HepG2 (cell line): ENCODE measurements around the gene RNF222. TPM values are rescaled to one million over a fixed set of nuclear protein-coding genes. Genes with fewer than 3 reads are reported as not detected.

Source experiments
- ATAC-seq: fragments of 200-7000 bp; cut with Tn5 transposase; 3 replicates; pipeline ENCODE4 v1.9.1; 2020; ENCODE audit warnings: mild to moderate bottlenecking, moderate library complexity
- BruUV-seq: library from RNA; stranded (reverse); fragments of 400-500 nt; replicated peaks from 2 replicates; lab custom pipeline; 2021; lab: Mats Ljungman, UMichigan
- CTCF ChIA-PET: fragments of 300-600 bp; formaldehyde crosslinking; extraction: SDS; loops from one replicate; lab custom pipeline; 2021; ENCODE audit warnings: low total read pairs, inconsistent platforms, low intra/inter-chr PET ratio; lab: Yijun Ruan, JAX
- POLR2A ChIA-PET: fragments of 350-600 bp; sonication (Branson Sonifier 250); formaldehyde crosslinking; loops from one replicate; lab custom pipeline; 2020; ENCODE audit warnings: antibody characterized with exemption, inconsistent platforms; lab: Yijun Ruan, JAX
- DNase-seq: peaks from one replicate; pipeline ENCODE4 v3.0.0-alpha.2; 2015; ENCODE audit warnings: low spot score
- FAIRE-seq: peaks from 3 replicates; lab custom pipeline; 2011; peaks lifted over from hg19 to GRCh38; lab: Jason Lieb, UNC
- H2AFZ ChIP-seq: one replicate; pipeline ENCODE4 v1.6.1; 2011; ENCODE audit warnings: low read length, inconsistent platforms
- H3K27ac ChIP-seq: fragments of 300-600 bp; 3 replicates; pipeline ENCODE4 v1.8.0; 2011; ENCODE audit warnings: mixed run types, mild to moderate bottlenecking, mixed read lengths, low read length, inconsistent platforms; ENCODE audit not compliant: insufficient read depth; ENCODE audit errors: extremely low read length
- H3K27me3 ChIP-seq, 2 experiments: fragments of 200-600 bp in 1 of 2; 2 replicates in 1 of 2; 3 replicates in 1 of 2; pipeline versions ENCODE4 v1.6.0 to v1.8.0; 2011; ENCODE audit warnings: low read length in 2 of 2, mild to moderate bottlenecking in 2 of 2, moderate library complexity in 2 of 2, inconsistent platforms in 1 of 2; ENCODE audit not compliant: insufficient read depth in 2 of 2, control insufficient read depth in 1 of 2
- H3K36me3 ChIP-seq, 2 experiments: fragments of 200-600 bp in 1 of 2; replicated peaks in 1 of 2; 2 replicates in 1 of 2; 3 replicates in 1 of 2; pipeline versions ENCODE4 v1.5.1 to v1.8.0; 2011; ENCODE audit warnings: low read length in 2 of 2, inconsistent platforms in 1 of 2; ENCODE audit not compliant: insufficient read depth in 2 of 2, control insufficient read depth in 1 of 2
- H3K4me1 ChIP-seq: 2 replicates; pipeline ENCODE4 v1.5.1; 2012; ENCODE audit warnings: low read length, inconsistent platforms; ENCODE audit not compliant: insufficient read depth
- H3K4me2 ChIP-seq: 2 replicates; pipeline ENCODE4 v1.6.0; 2011; ENCODE audit warnings: low read depth, low read length, inconsistent platforms
- H3K4me3 ChIP-seq, 3 experiments: fragments of 200-600 bp in 1 of 3; sonication (generic), shearing (Covaris generic) in 1 of 3; replicated peaks in 1 of 3; 2 replicates each; pipeline ENCODE4 v1.5.1; 2011 to 2016; ENCODE audit warnings: low read length in 3 of 3, inconsistent platforms in 2 of 3, low read depth in 2 of 3, mild to moderate bottlenecking in 2 of 3, control low read depth in 1 of 3, mixed read lengths in 1 of 3; ENCODE audit not compliant: insufficient read depth in 1 of 3
- H3K79me2 ChIP-seq: one replicate; pipeline ENCODE4 v1.6.1; 2011; ENCODE audit warnings: low read length, inconsistent platforms; ENCODE audit not compliant: insufficient read depth
- H3K9ac ChIP-seq: 2 replicates; pipeline ENCODE4 v1.6.0; 2011; ENCODE audit warnings: mild to moderate bottlenecking, low read depth, low read length, inconsistent platforms; ENCODE audit not compliant: insufficient read depth
- H3K9me3 ChIP-seq: 2 replicates; pipeline ENCODE4 v1.5.1; 2012; ENCODE audit warnings: mild to moderate bottlenecking, low read length
- H4K20me1 ChIP-seq: 2 replicates; pipeline ENCODE4 v1.6.0; 2011; ENCODE audit warnings: inconsistent platforms, mild to moderate bottlenecking, low read length, moderate library complexity; ENCODE audit not compliant: insufficient read depth
- BHLHE40 ChIP-seq: IDR thresholded peaks from 2 replicates; pipeline ENCODE4 v1.6.1; 2011; ENCODE audit warnings: low read length, improper control_type of control experiment
- CBX5 ChIP-seq: sonication (generic); formaldehyde crosslinking; IDR thresholded peaks from 2 replicates; pipeline ENCODE4 v1.4.0; 2020; ENCODE audit warnings: missing genetic modification reagents, borderline replicate concordance
- MEIS2 ChIP-seq: sonication (generic); formaldehyde crosslinking; IDR thresholded peaks from 2 replicates; pipeline ENCODE4 v1.9.0; 2021; ENCODE audit warnings: mild to moderate bottlenecking, missing genetic modification reagents
- MYC ChIP-seq: sonication (generic); formaldehyde crosslinking; IDR thresholded peaks from 2 replicates; pipeline ENCODE4 v1.9.0; 2021; ENCODE audit warnings: missing genetic modification reagents, borderline replicate concordance
- RBM22 ChIP-seq: fragments of 200-400 bp; formaldehyde crosslinking; optimal IDR thresholded peaks from 2 replicates; pipeline ENCODE3; 2017; ENCODE audit warnings: mild to moderate bottlenecking, low read length, moderate library complexity
- RXRA ChIP-seq: sonication (generic); formaldehyde crosslinking; IDR thresholded peaks from 2 replicates; pipeline ENCODE4 v1.5.1; 2020; ENCODE audit warnings: missing genetic modification reagents
- TCF7 ChIP-seq: sonication (generic); IDR thresholded peaks from 2 replicates; pipeline ENCODE4 v1.6.1; 2016; ENCODE audit warnings: antibody characterized with exemption, low read depth
- ZKSCAN1 ChIP-seq: fragments of 150-350 bp; IDR thresholded peaks from 2 replicates; pipeline ENCODE4 v1.6.1; 2014; ENCODE audit warnings: low read length
- ZNF350 ChIP-seq: sonication (generic); formaldehyde crosslinking; IDR thresholded peaks from 2 replicates; pipeline ENCODE4 v1.4.0; 2020; ENCODE audit warnings: mild to moderate bottlenecking, low read depth, missing genetic modification reagents, borderline replicate concordance
- ZNF672 ChIP-seq: sonication (generic); formaldehyde crosslinking; IDR thresholded peaks from 2 replicates; pipeline ENCODE4 v1.8.1; 2022; ENCODE audit warnings: missing genetic modification reagents
- ZNF878 ChIP-seq: sonication (generic); formaldehyde crosslinking; IDR thresholded peaks from 2 replicates; pipeline ENCODE4 v1.8.1; 2023; ENCODE audit warnings: mild to moderate bottlenecking, missing genetic modification reagents, moderate library complexity
- WGBS: methylation state at CpG from one replicate; pipeline ENCODE4 v1.1.6; 2017; ENCODE audit warnings: low lambda C conversion rate; 5-methylcytosine and 5-hydroxymethylcytosine counted together
- in situ Hi-C: cut with HindIII; loops from 2 replicates; pipeline ENCODE4 v1.10.0; 2017; ENCODE audit warnings: low pct_unique_long_range_greater_than_20kb; ENCODE audit not compliant: extremely low pct_ligation_motif_present
- intact Hi-C: fragments of 100-400 bp; cut with micrococcal nuclease; formaldehyde crosslinking; loops from one replicate; pipeline ENCODE4 v1.10.0; 2022; ENCODE audit not compliant: unreplicated experiment
- polyA plus RNA-seq, 8 experiments: library from polyadenylated mRNA; depleted of rRNA in 3 of 8; stranded (reverse) in 7 of 8; unstranded in 1 of 8; fragments of >200 nt; fragmentation: Illumina TruSeq in 4 of 8; extraction: Trizol in 4 of 8; gene quantifications; 2 replicates each; pipeline versions ENCODE4 v1.2.1 to v1.2.3, GENCODE V29; 2011 to 2016; ENCODE audit warnings: low read depth in 4 of 8, missing spikeins in 1 of 8, mixed read lengths in 1 of 8; ENCODE audit not compliant: insufficient read depth in 1 of 8
- total RNA-seq, 5 experiments: library from RNA; depleted of rRNA; stranded (reverse); fragments of >200 nt; fragmentation: Illumina TruSeq; extraction: Trizol; gene quantifications; 2 replicates each; pipeline ENCODE4 v1.2.3, GENCODE V29; 2016; ENCODE audit warnings: low read depth in 1 of 5
- TF ChIP-seq, protein P1 (sequence below): sonication (generic); formaldehyde crosslinking; IDR thresholded peaks from 2 replicates; pipeline ENCODE4 v1.4.0; 2020; ENCODE audit warnings: missing genetic modification reagents
- TF ChIP-seq, protein P2 (sequence below): sonication (generic); formaldehyde crosslinking; IDR thresholded peaks from 2 replicates; pipeline ENCODE4 v1.4.0; 2020; ENCODE audit warnings: missing genetic modification reagents
- TF ChIP-seq, protein P3 (sequence below): sonication (generic); formaldehyde crosslinking; IDR thresholded peaks from 2 replicates; pipeline ENCODE4 v1.5.0; 2020; ENCODE audit warnings: mild to moderate bottlenecking, missing genetic modification reagents, borderline replicate concordance

The RNF222 gene
- total and polyA plus RNA-seq, 2 of the 13 experiments (the other 11 are each of a cell fraction or from before 2014, with no cell fraction given): not detected

DNA sequence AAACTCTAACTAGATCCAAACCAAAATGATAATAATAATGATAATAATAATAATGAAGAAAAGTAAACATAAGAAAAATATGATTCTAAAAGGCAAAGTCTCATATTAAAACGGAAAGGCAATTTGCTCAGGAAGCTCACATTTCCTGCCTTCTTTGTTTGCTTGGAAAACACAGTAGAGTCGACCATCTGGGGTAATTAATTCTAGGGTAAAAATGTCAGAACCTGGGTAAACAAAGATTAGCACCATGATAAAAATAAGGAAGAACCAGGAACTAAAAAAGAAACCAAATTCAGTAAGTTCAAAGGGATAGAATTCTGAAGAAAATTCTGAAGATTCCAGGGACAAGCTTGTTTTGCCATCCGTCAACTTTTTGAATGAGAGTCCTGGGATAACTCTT lies 37.4 kb downstream of the RNF222 start:
- no peak for DNase-seq
- H3K27me3 ChIP-seq: no peaks in the 10 kb centered on the region

More for the DNA sequence above, 37.4 kb downstream of the RNF222 start:
- no TSS peak for BruUV-seq
- no peaks in the 10 kb centered on the region for H3K36me3 ChIP-seq
- WGBS: 35% methylated on average over 3 of the region's 3 CpGs
- peaks cover 17% of the 10 kb centered on the region for H3K4me1 ChIP-seq
- no peaks in the 10 kb centered on the region for H3K9me3 ChIP-seq
- ChIA-PET POLR2A (no interaction called here), CTCF (no interaction called here)
- intact Hi-C loops: no loop called here
- no peak overlapping the region for H2AFZ ChIP-seq
- TF ChIP-seq RXRA (CRISPR knock-in tag): no peak
- no peak for TF ChIP-seq CBX5 (CRISPR knock-in tag)
- TF ChIP-seq, protein P1, sequence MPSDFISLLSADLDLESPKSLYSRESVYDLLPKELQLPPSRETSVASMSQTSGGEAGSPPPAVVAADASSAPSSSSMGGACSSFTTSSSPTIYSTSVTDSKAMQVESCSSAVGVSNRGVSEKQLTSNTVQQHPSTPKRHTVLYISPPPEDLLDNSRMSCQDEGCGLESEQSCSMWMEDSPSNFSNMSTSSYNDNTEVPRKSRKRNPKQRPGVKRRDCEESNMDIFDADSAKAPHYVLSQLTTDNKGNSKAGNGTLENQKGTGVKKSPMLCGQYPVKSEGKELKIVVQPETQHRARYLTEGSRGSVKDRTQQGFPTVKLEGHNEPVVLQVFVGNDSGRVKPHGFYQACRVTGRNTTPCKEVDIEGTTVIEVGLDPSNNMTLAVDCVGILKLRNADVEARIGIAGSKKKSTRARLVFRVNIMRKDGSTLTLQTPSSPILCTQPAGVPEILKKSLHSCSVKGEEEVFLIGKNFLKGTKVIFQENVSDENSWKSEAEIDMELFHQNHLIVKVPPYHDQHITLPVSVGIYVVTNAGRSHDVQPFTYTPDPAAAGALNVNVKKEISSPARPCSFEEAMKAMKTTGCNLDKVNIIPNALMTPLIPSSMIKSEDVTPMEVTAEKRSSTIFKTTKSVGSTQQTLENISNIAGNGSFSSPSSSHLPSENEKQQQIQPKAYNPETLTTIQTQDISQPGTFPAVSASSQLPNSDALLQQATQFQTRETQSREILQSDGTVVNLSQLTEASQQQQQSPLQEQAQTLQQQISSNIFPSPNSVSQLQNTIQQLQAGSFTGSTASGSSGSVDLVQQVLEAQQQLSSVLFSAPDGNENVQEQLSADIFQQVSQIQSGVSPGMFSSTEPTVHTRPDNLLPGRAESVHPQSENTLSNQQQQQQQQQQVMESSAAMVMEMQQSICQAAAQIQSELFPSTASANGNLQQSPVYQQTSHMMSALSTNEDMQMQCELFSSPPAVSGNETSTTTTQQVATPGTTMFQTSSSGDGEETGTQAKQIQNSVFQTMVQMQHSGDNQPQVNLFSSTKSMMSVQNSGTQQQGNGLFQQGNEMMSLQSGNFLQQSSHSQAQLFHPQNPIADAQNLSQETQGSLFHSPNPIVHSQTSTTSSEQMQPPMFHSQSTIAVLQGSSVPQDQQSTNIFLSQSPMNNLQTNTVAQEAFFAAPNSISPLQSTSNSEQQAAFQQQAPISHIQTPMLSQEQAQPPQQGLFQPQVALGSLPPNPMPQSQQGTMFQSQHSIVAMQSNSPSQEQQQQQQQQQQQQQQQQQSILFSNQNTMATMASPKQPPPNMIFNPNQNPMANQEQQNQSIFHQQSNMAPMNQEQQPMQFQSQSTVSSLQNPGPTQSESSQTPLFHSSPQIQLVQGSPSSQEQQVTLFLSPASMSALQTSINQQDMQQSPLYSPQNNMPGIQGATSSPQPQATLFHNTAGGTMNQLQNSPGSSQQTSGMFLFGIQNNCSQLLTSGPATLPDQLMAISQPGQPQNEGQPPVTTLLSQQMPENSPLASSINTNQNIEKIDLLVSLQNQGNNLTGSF (CRISPR knock-in tag): no peak
- no peak for TF ChIP-seq ZNF672
- no peak for TF ChIP-seq BHLHE40
- TF ChIP-seq RBM22: no peak
- TF ChIP-seq, protein P2, sequence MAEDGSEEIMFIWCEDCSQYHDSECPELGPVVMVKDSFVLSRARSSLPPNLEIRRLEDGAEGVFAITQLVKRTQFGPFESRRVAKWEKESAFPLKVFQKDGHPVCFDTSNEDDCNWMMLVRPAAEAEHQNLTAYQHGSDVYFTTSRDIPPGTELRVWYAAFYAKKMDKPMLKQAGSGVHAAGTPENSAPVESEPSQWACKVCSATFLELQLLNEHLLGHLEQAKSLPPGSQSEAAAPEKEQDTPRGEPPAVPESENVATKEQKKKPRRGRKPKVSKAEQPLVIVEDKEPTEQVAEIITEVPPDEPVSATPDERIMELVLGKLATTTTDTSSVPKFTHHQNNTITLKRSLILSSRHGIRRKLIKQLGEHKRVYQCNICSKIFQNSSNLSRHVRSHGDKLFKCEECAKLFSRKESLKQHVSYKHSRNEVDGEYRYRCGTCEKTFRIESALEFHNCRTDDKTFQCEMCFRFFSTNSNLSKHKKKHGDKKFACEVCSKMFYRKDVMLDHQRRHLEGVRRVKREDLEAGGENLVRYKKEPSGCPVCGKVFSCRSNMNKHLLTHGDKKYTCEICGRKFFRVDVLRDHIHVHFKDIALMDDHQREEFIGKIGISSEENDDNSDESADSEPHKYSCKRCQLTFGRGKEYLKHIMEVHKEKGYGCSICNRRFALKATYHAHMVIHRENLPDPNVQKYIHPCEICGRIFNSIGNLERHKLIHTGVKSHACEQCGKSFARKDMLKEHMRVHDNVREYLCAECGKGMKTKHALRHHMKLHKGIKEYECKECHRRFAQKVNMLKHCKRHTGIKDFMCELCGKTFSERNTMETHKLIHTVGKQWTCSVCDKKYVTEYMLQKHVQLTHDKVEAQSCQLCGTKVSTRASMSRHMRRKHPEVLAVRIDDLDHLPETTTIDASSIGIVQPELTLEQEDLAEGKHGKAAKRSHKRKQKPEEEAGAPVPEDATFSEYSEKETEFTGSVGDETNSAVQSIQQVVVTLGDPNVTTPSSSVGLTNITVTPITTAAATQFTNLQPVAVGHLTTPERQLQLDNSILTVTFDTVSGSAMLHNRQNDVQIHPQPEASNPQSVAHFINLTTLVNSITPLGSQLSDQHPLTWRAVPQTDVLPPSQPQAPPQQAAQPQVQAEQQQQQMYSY: no peak
- TF ChIP-seq, protein P3, sequence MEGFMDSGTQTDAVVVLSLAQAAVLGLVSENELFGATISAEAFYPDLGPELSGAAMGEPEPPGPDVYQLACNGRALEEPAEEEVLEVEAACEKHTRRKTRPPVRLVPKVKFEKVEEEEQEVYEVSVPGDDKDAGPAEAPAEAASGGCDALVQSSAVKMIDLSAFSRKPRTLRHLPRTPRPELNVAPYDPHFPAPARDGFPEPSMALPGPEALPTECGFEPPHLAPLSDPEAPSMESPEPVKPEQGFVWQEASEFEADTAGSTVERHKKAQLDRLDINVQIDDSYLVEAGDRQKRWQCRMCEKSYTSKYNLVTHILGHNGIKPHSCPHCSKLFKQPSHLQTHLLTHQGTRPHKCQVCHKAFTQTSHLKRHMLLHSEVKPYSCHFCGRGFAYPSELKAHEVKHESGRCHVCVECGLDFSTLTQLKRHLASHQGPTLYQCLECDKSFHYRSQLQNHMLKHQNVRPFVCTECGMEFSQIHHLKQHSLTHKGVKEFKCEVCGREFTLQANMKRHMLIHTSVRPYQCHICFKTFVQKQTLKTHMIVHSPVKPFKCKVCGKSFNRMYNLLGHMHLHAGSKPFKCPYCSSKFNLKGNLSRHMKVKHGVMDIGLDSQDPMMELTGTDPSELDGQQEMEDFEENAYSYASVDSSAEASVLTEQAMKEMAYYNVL (CRISPR knock-in tag): no peak
- no peak for TF ChIP-seq ZNF878 (CRISPR knock-in tag)
- TF ChIP-seq ZKSCAN1: no peak
- no peak for TF ChIP-seq MYC (CRISPR knock-in tag)
- TF ChIP-seq ZNF350 (CRISPR knock-in tag): no peak
- no peak for TF ChIP-seq MEIS2 (CRISPR knock-in tag)
- no peak for TF ChIP-seq TCF7
- FAIRE-seq: no peak
- in situ Hi-C loops: no loop called here
- no peaks in the 10 kb centered on the region for H4K20me1 ChIP-seq
- H3K4me3 ChIP-seq: no peak overlapping the region
- H3K4me2 ChIP-seq: no peak overlapping the region
- no peaks in the 10 kb centered on the region for H3K79me2 ChIP-seq
- H3K9ac ChIP-seq: no peak overlapping the region
- no peak overlapping the region for H3K27ac ChIP-seq
- ATAC-seq: no peak
